NCI-H2029 treated with DMSO at 0.1 percent for 48 hours (cell line): Measurements from ENCODE around the gene SORCS2.

Experiments
- DNase-seq: peaks from one replicate; lab custom pipeline; 2025; lab: John Stamatoyannopoulos, UW

The SORCS2 gene

DNA sequence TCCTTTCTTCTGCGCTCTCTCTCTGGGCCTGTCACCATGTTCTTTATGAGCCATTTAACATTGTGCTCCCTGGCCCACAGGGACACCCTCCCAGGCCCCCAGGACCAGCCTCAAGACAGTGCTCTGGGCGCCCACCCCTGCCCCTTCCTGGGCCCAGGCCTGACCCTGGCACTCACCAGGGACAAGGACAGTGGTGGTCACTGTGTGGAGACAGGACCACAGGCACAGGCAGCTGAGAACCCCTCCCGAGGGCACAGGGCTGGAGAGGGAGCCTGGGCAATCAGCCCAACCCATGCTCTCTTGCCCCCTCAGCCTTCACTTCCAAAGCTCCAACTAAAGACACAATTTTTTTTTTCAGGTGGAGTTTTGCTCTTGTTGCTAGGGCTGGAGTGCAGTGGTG is 460.6 kb downstream of the SORCS2 start:
- no peak for DNase-seq

DNA sequence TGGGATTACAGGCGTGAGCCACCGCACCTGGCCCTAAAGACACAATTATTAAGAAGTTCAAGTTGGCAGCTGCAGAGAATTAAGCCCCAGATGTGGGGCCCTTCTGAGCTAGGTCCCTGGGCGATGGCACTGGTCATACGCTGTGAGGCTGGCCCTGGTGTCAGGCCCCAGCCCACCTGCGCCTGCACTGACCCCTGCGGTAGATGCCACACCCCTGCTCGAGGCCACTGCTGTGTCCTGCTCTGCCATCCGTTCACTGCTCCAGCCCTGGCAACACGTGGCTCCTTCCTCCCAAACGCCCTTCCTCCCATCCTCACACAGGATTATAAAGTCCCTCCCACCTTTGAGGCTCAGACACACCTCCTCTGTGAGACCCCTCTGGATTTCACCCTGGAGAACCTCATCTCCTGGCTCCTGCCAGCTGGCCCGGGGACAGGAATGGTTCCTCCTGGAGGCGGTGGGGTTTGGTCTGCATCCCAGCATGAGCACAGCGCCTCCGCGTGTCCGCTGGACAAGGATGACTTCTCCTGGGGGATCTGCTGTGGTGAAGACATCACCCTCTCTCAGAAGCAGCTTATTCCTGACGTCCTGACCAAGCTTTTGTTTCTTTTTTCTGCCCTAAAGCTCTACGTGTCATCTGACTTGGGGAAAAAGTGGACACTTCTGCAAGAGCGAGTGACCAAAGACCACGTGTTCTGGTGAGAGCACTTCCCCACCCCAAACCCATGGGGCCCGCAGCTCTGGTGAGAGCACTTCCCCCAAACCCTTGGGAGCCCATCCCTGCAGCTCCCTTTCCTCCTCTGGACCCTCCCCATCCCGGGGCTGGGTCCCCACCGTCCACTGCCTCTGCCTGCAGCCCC is 461.4 kb downstream of the SORCS2 start:
- DNase-seq, result no peak

DNA sequence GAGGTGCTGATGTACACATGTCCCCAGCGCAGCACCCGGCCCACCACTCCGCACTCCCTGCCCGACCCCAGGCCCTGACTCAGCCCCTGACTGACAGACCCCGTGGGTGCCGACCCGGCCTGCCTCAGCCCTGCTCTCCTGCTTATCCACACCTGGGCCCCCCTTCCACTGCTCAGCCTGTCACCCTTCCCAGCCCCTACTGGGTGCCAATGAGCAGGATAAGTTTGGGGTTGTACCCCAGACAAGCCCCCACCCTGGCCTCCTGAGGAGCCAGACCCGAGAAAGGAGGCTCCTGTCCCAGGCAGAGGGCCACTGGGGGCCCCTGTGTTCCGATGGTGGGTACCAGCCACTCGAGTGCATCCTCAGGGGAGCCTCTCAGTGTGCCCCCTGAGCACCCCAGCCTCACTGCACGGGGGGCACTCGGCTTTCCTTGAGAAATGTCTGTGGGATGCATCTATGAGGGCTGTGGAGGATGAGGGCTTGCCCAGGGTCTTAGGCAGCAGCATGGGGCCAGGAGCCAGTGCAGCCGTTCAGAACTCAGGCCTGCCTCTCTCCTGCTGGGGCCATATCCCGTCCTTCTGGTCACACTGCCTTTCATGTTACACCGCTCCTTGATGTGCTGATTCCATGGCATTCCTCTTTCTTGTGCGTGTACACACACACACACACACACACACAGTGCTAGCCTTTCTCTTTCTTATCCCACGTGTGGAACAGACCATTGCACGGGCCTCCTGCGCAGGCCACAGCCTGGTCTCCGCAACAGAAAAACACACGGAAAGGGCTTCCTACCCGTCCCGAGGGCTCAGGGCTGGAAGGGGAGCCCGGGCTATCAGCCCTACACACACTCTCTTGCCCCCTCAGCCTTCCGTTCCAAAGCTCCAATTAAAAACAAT is 462.5 kb downstream of the SORCS2 start:
- DNase-seq, result no peak

GRCh38 chr4:7655511-7656243 is 463.3 kb downstream of the SORCS2 start:
- no peak for DNase-seq

GRCh38 chr4:7656244-7656800 is 464.0 kb downstream of the SORCS2 start:
- DNase-seq, result no peak

DNA sequence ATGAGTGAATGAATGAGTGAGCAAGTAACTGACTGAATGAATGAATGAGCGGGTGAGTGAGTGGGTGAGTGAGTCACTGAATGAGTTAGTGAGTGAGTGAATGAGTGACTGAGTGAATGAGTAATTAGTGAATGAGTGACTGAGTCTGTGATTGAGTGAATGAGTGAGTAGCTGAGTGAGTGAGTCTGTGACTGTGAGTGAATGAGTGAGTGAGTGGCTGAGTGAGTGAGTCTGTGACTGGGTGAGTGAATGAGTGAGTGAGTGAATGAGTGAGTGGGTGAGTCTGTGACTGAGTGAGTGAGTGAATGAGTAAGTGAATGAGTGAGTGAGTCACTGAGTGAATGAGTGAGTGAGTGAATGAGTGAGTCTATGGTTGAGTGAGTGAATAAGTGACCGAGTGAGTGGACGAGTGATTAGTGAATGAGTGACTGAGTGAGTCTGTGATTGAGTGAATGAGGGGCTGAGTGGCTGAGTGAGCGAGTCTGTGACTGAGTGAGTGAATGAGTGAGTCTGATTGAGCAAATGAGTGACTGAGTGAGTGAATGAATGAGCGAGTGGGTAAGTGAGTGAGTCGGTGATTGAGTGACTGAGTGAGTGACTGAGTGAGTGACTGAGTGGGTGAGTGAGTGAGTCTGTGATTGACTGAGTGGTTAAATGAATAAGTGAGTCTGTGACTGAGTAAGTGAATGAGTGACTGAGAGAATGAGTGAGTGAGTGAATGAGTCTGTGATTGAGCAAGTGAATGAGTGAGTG is 465.4 kb downstream of the SORCS2 start:
- DNase-seq, result no peak

DNA sequence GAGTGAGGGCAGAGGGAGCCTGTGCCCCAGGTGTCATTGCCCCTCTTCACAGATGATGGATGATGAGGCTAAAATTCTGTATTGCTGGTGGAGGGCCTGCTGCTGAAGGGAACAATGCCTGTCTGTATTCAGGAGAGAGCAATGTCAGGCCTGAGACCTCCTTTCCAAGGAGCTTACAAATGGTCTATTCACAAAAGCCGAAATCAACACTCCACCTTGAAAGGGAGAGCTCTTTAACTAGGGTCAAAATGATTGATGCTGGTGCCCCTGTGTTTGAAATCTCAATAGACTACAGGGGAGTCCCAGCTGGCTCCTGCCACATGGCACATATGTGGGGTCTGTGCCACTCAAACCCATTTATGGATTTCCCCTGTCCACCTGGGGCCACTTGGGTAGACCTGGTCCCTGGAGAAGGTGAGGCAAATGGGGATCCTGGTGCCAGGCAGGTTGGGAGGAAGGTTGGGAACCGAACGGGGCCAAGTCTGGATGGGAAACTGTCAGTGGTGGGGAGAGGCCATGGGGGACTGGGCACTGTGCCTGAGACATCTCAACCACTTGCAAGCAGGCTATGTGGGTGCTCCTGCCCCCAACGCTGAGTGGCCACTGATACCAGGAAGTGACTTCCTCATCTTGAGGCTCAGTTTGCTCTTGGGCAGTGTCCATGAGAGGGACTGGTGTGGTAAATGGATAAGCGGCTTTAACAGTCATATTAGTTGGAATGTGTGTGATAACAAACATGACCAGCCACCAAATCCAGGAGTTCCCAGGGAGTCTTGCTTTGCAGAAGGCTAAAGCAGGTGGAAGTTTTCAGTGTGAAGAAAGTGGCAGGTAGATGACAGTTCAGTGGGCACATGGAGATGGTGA is 466.2 kb downstream of the SORCS2 start:
- no peak for DNase-seq

DNA sequence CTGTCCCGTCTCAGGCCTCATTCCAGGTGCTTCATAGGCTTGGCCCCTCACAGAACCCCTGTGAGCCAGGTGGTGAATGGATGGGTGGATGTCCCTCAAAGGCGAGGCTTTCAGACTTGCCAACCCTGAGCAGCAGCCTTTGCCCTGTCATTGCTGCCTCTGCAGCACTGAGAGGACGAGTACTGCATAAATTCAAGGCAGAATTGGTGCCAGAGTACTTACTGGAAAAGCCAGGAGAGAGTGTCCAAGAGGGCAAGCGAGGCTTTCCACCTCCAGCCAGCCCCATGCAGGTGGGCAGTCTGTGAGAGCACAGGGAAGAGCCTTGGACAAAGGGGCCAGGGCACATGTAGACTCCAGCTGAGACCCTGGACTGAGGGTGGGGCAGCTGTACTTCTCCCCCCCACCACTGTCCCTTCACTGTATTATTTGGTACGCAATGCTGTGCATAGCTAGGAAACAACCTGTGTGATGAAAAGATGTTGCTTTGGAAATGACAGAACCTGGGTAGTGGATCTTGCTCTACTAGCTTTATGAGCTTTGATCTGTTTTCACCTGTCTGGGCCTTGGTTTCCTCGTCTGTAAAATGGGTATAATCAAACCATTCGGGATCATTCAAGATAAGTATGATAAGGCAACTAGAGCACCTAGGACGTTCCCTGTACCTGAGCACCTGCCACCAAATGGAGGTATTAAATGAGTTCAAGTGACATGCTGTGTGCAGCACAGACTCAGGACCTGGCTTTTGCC is 467.3 kb downstream of the SORCS2 start:
- no peak for DNase-seq

GRCh38 chr4:7660176-7661039 is 468.1 kb downstream of the SORCS2 start:
- DNase-seq, result no peak

DNA sequence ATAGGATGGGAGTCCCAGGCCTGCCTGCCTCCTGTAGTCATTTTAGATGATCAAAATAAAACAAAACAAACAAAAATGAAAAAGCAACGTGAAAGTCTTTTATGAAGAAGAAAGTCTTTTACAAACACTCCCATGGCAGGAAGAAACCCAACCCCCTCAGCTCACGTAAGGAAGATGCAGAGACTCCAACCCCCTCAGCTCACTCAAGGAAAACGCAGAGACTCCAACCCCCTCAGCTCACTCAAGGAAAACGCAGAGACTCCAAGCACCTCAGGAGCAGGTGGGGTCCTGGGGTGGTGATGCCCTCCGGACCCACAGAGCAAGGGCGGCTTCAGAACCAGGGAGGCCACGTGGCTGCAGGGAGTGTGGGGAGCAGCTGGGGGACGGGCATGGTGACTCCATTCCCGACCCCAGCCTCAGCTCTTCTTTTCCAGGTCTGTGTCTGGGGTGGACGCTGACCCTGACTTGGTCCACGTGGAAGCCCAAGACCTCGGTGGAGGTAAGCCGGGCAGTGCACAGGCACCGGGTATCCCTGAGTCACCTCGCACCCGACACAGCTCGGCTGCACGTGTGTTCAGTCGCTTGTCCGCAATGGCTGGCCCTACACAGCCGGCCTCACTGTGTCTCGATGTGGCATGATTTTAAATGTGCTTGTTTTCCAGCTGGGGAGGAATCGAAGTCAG is 468.9 kb downstream of the SORCS2 start:
- no peak for DNase-seq

- DNase-seq, result no peak
Observed at GRCh38 chr4:7661846-7662506, 469.6 kb downstream of the SORCS2 start.

- no peak for DNase-seq
Observed at GRCh38 chr4:7662507-7662846, 470.1 kb downstream of the SORCS2 start.

GRCh38 chr4:7663075-7663541 is 470.8 kb downstream of the SORCS2 start:
- DNase-seq, result no peak

- DNase-seq, result no peak
Observed at GRCh38 chr4:7664106-7664505, 471.8 kb downstream of the SORCS2 start.

DNA sequence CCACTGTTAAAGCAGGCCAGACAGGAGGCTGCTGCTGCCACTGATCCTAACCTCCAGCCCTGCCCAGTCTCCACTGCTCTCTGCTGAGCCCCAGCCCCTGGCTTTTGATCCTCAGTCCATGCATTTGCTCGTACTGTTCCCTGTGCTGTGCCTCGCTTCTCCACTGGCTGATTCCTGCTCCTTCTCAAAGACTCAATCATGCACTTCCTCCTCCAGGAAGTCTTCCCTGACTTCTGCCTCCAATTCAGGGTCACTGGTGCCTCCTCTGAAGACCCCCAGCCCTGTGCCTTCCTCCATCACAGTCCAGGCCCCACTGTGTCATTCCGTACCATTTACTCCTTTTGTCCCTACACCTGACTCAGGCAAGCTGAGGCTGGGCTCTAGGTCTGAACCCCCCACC is 473.0 kb downstream of the SORCS2 start:
- no peak for DNase-seq

GRCh38 chr4:7666011-7666410 is 473.7 kb downstream of the SORCS2 start:
- DNase-seq, result no peak

GRCh38 chr4:7666744-7667143 is 474.4 kb downstream of the SORCS2 start:
- no peak for DNase-seq
